Measurements from ENCODE around the gene CCDC192.

- TF ChIP-seq CTCF (IDR thresholded peaks at IDR 0.05; ENCODE audit: extremely low read depth in 1 of 2, insufficient read depth in 1 of 2, low read depth in 1 of 2, low read length in 2 of 2): no peak
- no peak for TF ChIP-seq MYC (IDR thresholded peaks at IDR 0.05; ENCODE audit: low read depth, low read length)
- TF ChIP-seq POLR2A (IDR thresholded peaks at IDR 0.05; ENCODE audit: low read depth, low read length): no peak
- TF ChIP-seq EZH2 (IDR thresholded peaks at IDR 0.05; ENCODE audit: borderline replicate concordance, low read depth, low read length, severe bottlenecking): no peak
- TF ChIP-seq, protein P1, sequence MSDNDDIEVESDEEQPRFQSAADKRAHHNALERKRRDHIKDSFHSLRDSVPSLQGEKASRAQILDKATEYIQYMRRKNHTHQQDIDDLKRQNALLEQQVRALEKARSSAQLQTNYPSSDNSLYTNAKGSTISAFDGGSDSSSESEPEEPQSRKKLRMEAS (IDR thresholded peaks at IDR 0.05; ENCODE audit: insufficient read depth, insufficient read length): no peak
- peak; percentile 33 for TF ChIP-seq FOS (IDR thresholded peaks at IDR 0.05; ENCODE audit: borderline replicate concordance, insufficient read depth, low read length)
- TF ChIP-seq POLR2AphosphoS5 (IDR thresholded peaks at IDR 0.05; ENCODE audit: insufficient read depth, low read depth, low read length): peak; percentile 40
- TF ChIP-seq JUN (IDR thresholded peaks at IDR 0.05; ENCODE audit: borderline replicate concordance, insufficient read depth, insufficient read length, low read depth): peak; percentile 74
- TF ChIP-seq GATA2 (IDR thresholded peaks at IDR 0.05; ENCODE audit: insufficient read depth, insufficient read length, low read depth, low read length): peak; percentile 72
Observed at GRCh38 chr5:127801751-127802476, 98.7 kb downstream of the CCDC192 start.

Measured in endothelial cell of umbilical vein (primary cell).